ENCODE results near the gene SLC35G3.

GRCh38 chr17:35214631-35215273 is 20.6 kb upstream of the SLC35G3 start:
- TF ChIP-seq CTCF (IDR thresholded peaks at IDR 0.05; ENCODE audit: insufficient read depth, low read length) (no peak), GABPA (IDR thresholded peaks at IDR 0.05; ENCODE audit: low read depth) (no peak), POLR2AphosphoS5 (IDR thresholded peaks at IDR 0.05; ENCODE audit: low read depth) (no peak)

Data from HL-60 (cell line).